DND-41 (cell line): ENCODE measurements around the gene OR56A4.

ENCODE experiments used
- EZH2 ChIP-seq: IDR thresholded peaks from 3 replicates; pipeline ENCODE4 v1.6.1; 2012; ENCODE audit warnings: borderline replicate concordance, low read depth, mild to moderate bottlenecking, moderate library complexity, low read length, inconsistent platforms; ENCODE audit not compliant: severe bottlenecking
- TF ChIP-seq, protein P1 (sequence below): IDR thresholded peaks from 2 replicates; pipeline ENCODE4 v1.5.1; 2012; ENCODE audit warnings: borderline replicate concordance, low read length, moderate library complexity, mild to moderate bottlenecking; ENCODE audit not compliant: poor library complexity, severe bottlenecking; ENCODE audit errors: extremely low read depth

DNA sequence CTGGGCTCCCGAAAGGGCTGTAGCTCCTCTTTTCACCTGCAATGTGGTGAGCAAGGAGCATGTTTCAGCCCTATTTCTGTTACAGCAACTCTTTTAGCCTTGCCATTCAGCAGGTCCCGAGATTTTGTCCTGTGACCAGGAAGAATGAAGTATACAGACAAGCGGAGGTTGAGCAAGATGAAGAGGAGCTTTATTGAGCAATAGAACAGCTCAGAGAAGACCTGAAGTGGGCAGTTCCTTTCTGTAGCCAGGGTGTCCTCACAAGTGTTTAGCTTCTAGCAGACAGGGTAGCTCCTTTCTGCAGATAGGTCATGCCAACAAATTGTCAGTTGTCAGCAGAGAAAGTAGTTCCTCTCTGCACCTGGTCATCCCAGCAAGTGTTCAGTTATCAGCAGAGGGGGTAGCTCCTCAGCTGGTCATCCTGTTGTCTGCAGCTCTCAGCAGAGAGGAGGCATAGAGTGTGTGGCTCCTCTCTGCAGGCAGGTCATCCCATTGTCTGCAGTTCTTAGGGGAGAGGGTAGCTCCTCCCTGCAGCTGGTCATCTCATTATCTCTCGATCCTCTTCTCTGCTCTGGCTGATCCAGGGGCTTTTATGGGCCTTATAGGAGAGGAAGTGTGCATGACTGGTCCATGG, 5.4 kb upstream of the OR56A4 start:
- TF ChIP-seq, protein P1, sequence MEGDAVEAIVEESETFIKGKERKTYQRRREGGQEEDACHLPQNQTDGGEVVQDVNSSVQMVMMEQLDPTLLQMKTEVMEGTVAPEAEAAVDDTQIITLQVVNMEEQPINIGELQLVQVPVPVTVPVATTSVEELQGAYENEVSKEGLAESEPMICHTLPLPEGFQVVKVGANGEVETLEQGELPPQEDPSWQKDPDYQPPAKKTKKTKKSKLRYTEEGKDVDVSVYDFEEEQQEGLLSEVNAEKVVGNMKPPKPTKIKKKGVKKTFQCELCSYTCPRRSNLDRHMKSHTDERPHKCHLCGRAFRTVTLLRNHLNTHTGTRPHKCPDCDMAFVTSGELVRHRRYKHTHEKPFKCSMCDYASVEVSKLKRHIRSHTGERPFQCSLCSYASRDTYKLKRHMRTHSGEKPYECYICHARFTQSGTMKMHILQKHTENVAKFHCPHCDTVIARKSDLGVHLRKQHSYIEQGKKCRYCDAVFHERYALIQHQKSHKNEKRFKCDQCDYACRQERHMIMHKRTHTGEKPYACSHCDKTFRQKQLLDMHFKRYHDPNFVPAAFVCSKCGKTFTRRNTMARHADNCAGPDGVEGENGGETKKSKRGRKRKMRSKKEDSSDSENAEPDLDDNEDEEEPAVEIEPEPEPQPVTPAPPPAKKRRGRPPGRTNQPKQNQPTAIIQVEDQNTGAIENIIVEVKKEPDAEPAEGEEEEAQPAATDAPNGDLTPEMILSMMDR: no peak
- TF ChIP-seq EZH2: no peak
